GM13977 (cell line): ENCODE data around the gene ADAMTS15.

Source experiments
- DNase-seq: peaks from one replicate; pipeline ENCODE4 v3.0.0; 2012; ENCODE audit warnings: low spot score
- CTCF ChIP-seq: IDR thresholded peaks from 2 replicates; pipeline ENCODE4 v1.5.1; 2012; ENCODE audit warnings: mild to moderate bottlenecking, control low read depth; ENCODE audit not compliant: insufficient read depth; ENCODE audit errors: extremely low read depth, missing control alignments
- in situ Hi-C: fragments of 300-500 bp; cut with MboI; formaldehyde crosslinking; loops from one replicate; pipeline ENCODE4 v1.12.0; 2022; ENCODE audit warnings: low sequenced_read_pairs, low pct_unique_long_range_greater_than_20kb, mixed read lengths, inconsistent platforms; ENCODE audit not compliant: unreplicated experiment

Gene ADAMTS15

GRCh38 chr11:130522284-130522961 lies 74.0 kb downstream of the ADAMTS15 start:
- DNase-seq: no peak
- in situ Hi-C loops: no loop called here
- no peak for TF ChIP-seq CTCF

- in situ Hi-C loops: no loop called here
- no peak for TF ChIP-seq CTCF
- DNase-seq: no peak
These were observed 74.7 kb downstream of the ADAMTS15 start for GRCh38 chr11:130523166-130523565.

GRCh38 chr11:130523609-130524008 lies 75.2 kb downstream of the ADAMTS15 start:
- in situ Hi-C loops: no loop called here
- no peak for TF ChIP-seq CTCF
- no peak for DNase-seq

- no peak for TF ChIP-seq CTCF
- DNase-seq: no peak
- in situ Hi-C loops: no loop called here
These were observed 75.8 kb downstream of the ADAMTS15 start for GRCh38 chr11:130524132-130524790.

GRCh38 chr11:130525307-130525706 lies 76.9 kb downstream of the ADAMTS15 start:
- no peak for TF ChIP-seq CTCF
- no peak for DNase-seq
- in situ Hi-C loops: no loop called here
